ENCODE data around the gene QRICH1. TPM values are rescaled to one million over a fixed set of nuclear protein-coding genes. Genes with fewer than 3 reads are reported as not detected.
A peak's percentile ranks its signal among the peaks of the same experiment; 100 is the strongest.

The QRICH1 gene
- total RNA-seq, 2 donors from 2014 or later: 126 to 150 TPM

- Mint-ChIP-seq H3K27ac (no peak overlapping the region), H3K36me3 (no peaks in the 10 kb centered on the region), H3K9me3 (no peaks in the 10 kb centered on the region)
- ATAC-seq: no peak
- no peak for DNase-seq (ENCODE audit: low spot score in 2 of 2)
Observed at GRCh38 chr3:49081429-49081828, 12.4 kb downstream of the QRICH1 start.

GRCh38 chr3:49079270-49079669 lies 14.6 kb downstream of the QRICH1 start:
- Mint-ChIP-seq H3K36me3 (peaks cover 0 to 1% of the 10 kb centered on the region in 2 donors), H3K9me3 (no peaks in the 10 kb centered on the region), H3K27ac (no peak overlapping the region)
- DNase-seq (ENCODE audit: low spot score in 2 of 2) (no peak), ATAC-seq (no peak)

GRCh38 chr3:49076646-49077045 lies 17.2 kb downstream of the QRICH1 start:
- no peak for ATAC-seq
- no peaks in the 10 kb centered on the region for H3K9me3 Mint-ChIP-seq
- H3K36me3 Mint-ChIP-seq: peaks cover 0 to 5% of the 10 kb centered on the region in 2 donors
- DNase-seq (ENCODE audit: low spot score in 2 of 2): no peak
- peak overlapping the region in 1 of 2 donors; percentile 57 for H3K27ac Mint-ChIP-seq

DNA sequence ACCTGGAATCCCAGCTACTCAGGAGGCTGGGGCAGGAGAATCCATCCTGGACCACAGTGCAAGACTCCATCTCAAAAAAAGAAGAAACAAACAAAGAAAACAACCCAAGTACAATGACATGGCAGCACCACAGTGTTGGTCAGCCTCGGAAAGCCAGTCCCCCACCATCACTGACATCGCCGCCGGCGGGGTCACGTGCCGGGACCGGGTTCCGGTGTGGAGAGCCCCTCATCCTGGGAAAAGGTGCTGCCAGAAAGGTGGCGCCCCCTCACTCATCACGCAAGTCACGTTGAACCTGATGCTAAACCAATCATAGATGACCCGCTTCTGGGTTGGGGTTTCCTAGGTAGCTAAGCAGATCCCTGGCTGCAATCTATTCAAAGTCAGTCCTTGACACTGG lies 17.8 kb downstream of the QRICH1 start:
- H3K9me3 Mint-ChIP-seq: no peaks in the 10 kb centered on the region
- peaks cover 0 to 5% of the 10 kb centered on the region in 2 donors for H3K36me3 Mint-ChIP-seq
- no peak for DNase-seq (ENCODE audit: low spot score in 2 of 2)
- ATAC-seq: no peak
- H3K27ac Mint-ChIP-seq: no peak overlapping the region

DNA sequence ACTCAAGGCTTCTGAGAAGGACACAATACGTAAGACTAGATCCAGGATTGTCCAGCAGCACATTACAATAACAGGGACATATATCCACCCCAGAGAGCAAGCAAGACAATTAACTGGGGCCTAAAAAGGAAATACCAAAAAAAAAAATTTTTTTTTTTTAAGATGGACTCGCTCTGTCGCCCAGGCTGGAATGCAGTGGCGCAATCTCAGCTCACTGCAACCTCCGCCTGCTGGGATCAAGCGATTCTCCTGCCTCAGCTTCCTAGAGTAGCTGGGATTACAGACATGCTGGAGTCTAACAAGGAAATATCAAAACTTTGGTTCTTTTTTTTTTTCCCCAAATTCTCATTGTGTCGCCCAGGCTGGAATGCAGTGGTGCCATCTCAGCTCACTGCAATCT lies 35.9 kb downstream of the QRICH1 start:
- no peak overlapping the region for H3K27ac Mint-ChIP-seq
- no peaks in the 10 kb centered on the region for H3K9me3 Mint-ChIP-seq
- ATAC-seq: no peak
- H3K36me3 Mint-ChIP-seq: peaks cover 8 to 18% of the 10 kb centered on the region in 2 donors
- no peak for DNase-seq (ENCODE audit: low spot score in 2 of 2)

DNA sequence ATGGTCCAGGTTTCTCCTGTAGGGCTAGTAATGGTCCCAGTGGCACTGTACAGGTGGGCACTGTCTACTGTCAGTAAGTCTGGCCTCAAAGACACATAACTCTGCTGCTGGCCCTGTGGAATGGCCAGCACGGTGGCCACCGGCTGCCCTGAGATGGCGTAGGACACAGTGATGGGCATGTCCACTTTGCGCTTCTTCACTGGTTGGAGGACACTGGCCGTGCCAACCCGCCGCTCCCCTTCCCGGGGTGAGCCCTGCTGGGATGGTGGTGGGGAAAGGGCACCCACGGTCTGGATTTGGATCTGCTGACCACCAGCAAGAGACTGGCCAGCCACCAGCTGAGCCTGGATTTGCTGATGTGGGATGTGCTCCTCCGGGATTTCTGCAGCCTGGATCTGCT lies 36.6 kb downstream of the QRICH1 start:
- DNase-seq (ENCODE audit: low spot score in 2 of 2) (no peak), ATAC-seq (no peak)
- Mint-ChIP-seq H3K27ac (no peak overlapping the region), H3K36me3 (peaks cover 8 to 18% of the 10 kb centered on the region in 2 donors), H3K9me3 (no peaks in the 10 kb centered on the region)

GRCh38 chr3:49054344-49054862 lies 39.5 kb downstream of the QRICH1 start:
- Mint-ChIP-seq H3K27ac (no peak overlapping the region), H3K36me3 (peaks cover 14 to 15% of the 10 kb centered on the region in 2 donors), H3K9me3 (no peaks in the 10 kb centered on the region)
- no peak for DNase-seq (ENCODE audit: low spot score in 2 of 2)
- ATAC-seq: no peak

GRCh38 chr3:49053543-49053942 lies 40.3 kb downstream of the QRICH1 start:
- DNase-seq (ENCODE audit: low spot score in 2 of 2): no peak
- H3K9me3 Mint-ChIP-seq: no peaks in the 10 kb centered on the region

GRCh38 chr3:49035281-49035680 lies 58.6 kb downstream of the QRICH1 start:
- H3K9me3 Mint-ChIP-seq: no peaks in the 10 kb centered on the region
- H3K36me3 Mint-ChIP-seq: peaks cover 0 to 6% of the 10 kb centered on the region in 2 donors
- ATAC-seq (no peak), DNase-seq (ENCODE audit: low spot score in 2 of 2) (no peak)
- H3K27ac Mint-ChIP-seq: peak overlapping the region; percentile 38 to 66

More at GRCh38 chr3:49053543-49053942, 40.3 kb downstream of the QRICH1 start:
- no peak overlapping the region for H3K27ac Mint-ChIP-seq
- no peak for ATAC-seq
- peaks cover 14 to 15% of the 10 kb centered on the region in 2 donors for H3K36me3 Mint-ChIP-seq

GRCh38 chr3:49034650-49035049 lies 59.2 kb downstream of the QRICH1 start:
- peak overlapping the region in 1 of 2 donors; percentile 66 for H3K27ac Mint-ChIP-seq
- H3K36me3 Mint-ChIP-seq: peaks cover 0 to 6% of the 10 kb centered on the region in 2 donors
- ATAC-seq: no peak
- no peaks in the 10 kb centered on the region for H3K9me3 Mint-ChIP-seq
- no peak for DNase-seq (ENCODE audit: low spot score in 2 of 2)

- DNase-seq (ENCODE audit: low spot score in 2 of 2): no peak
- H3K36me3 Mint-ChIP-seq: peaks cover 16 to 23% of the 10 kb centered on the region in 2 donors
- H3K9me3 Mint-ChIP-seq: no peaks in the 10 kb centered on the region
- H3K27ac Mint-ChIP-seq: no peak overlapping the region
- ATAC-seq: no peak
Observed at GRCh38 chr3:49032646-49033304, 61.1 kb downstream of the QRICH1 start.

DNA sequence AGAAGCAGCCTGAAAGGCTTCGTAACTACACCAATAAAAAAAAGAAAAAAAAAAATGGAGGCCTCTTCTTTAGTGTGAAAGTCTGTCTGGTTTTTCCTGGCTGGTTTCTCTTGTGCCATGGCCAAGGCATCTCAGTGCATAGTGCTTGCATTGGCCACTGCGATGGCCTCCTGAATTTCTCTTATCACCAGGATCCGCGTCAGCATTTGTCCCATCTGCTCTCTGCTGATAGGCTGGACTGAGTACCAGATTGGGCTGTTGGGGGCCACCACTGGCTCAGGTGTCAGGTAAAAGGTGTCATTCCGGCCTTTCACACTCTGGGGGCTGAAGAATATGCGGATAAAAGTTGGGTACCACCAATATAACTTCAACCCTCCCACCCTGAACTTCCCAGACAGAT lies 63.5 kb downstream of the QRICH1 start:
- no peak for DNase-seq (ENCODE audit: low spot score in 2 of 2)
- peak overlapping the region; percentile 44 to 60 for H3K27ac Mint-ChIP-seq
- no peak for ATAC-seq
- H3K9me3 Mint-ChIP-seq: no peaks in the 10 kb centered on the region
- peaks cover 41 to 47% of the 10 kb centered on the region in 2 donors for H3K36me3 Mint-ChIP-seq

DNA sequence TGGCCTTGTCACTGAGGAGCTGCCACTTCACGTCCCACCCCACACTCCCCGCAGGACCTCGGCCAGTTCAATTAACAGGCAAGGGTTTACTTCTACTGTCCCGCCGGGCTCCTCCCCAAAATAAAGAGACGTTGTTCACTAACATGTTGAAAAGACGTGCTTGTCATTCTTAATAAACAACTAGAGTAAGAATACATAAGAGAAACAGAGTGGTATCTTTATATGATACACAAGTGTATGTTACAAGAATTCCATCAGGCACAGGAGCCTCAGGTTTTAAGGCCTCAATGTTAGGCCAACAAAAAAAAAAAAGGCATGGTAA lies 64.3 kb downstream of the QRICH1 start:
- no peak for ATAC-seq
- H3K9me3 Mint-ChIP-seq: no peaks in the 10 kb centered on the region
- no peak for DNase-seq (ENCODE audit: low spot score in 2 of 2)
- peaks cover 46 to 54% of the 10 kb centered on the region in 2 donors for H3K36me3 Mint-ChIP-seq
- peak overlapping the region; percentile 92 to 99 for H3K27ac Mint-ChIP-seq

- ATAC-seq: peak; percentile 88 to 94
- H3K9me3 Mint-ChIP-seq: no peaks in the 10 kb centered on the region
- peak within 1 kb of the TSS; percentile 92 to 99 for H3K27ac Mint-ChIP-seq
- peak; percentile 94 to 96 for DNase-seq (ENCODE audit: low spot score in 2 of 2)
- H3K36me3 Mint-ChIP-seq: peaks cover 52 to 60% of the 10 kb centered on the region in 2 donors
Observed at GRCh38 chr3:49028673-49029562, 65.0 kb downstream of the QRICH1 start, which contains the start of gene IMPDH2. Gene IMPDH2 (minus strand): TSS chr3:49029398. CDS start chr3:49029350, 48 bp downstream.

DNA sequence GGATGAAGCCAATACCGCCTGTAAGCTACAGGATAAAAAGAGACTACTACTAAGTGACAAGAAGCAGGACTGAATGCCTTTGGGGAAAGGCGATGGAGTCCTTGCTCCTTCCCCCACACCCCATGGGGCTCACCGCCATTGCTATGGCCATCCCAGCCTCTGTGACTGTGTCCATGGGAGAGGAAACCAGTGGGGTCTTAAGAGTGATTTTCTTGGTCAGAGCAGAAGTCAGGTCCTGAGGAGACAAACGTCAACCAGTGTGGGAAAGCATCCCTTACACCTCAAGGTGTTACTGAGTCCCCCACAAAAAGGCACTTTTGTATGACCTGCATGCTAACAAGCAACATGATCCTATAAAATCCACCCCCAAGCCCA lies 65.6 kb downstream of the QRICH1 start:
- peaks cover 57 to 65% of the 10 kb centered on the region in 2 donors for H3K36me3 Mint-ChIP-seq
- ATAC-seq (no peak), DNase-seq (ENCODE audit: low spot score in 2 of 2) (no peak)
- no peaks in the 10 kb centered on the region for H3K9me3 Mint-ChIP-seq
- H3K27ac Mint-ChIP-seq: peak overlapping the region; percentile 92 to 99

GRCh38 chr3:49027634-49028033 lies 66.2 kb downstream of the QRICH1 start:
- Mint-ChIP-seq H3K9me3 (no peaks in the 10 kb centered on the region), H3K27ac (peak overlapping the region; percentile 92 to 99), H3K36me3 (peaks cover 62 to 72% of the 10 kb centered on the region in 2 donors)
- DNase-seq (ENCODE audit: low spot score in 2 of 2): no peak
- ATAC-seq: no peak

- Mint-ChIP-seq H3K27ac (peak overlapping the region; percentile 97 to 99), H3K36me3 (peaks cover 67 to 72% of the 10 kb centered on the region in 2 donors), H3K9me3 (no peaks in the 10 kb centered on the region)
- ATAC-seq: no peak
- DNase-seq (ENCODE audit: low spot score in 2 of 2): no peak
Observed at GRCh38 chr3:49026536-49026935, 67.3 kb downstream of the QRICH1 start.
